Cardiac septum (tissue), 1 donor: ENCODE measurements around the gene ANKRD11. TPM values are rescaled to one million over a fixed set of nuclear protein-coding genes. Genes with fewer than 3 reads are reported as not detected.
"Not testable (repeated sequence)": the region's sequence is repeated elsewhere in the genome, so short reads cannot be mapped to it uniquely, and the experiment has no call there.

Experiments
- DNase-seq: peaks from one replicate; pipeline ENCODE4 v3.0.0-alpha.2; 2020; ENCODE audit warnings: low spot score
- intact Hi-C: fragments of 100-400 bp; cut with DNase I; formaldehyde crosslinking; loops from one replicate; pipeline ENCODE4 v1.14.0; 2022
- total RNA-seq: library from RNA; stranded (reverse); fragmentation: NEBNext Ultra II Directional; extraction: Animal tissue kit (Norgen Biotek cat#: 25700); gene quantifications from one replicate; pipeline ENCODE4 v1.2.1, GENCODE V29; 2021
- donor health status: DM: no; HTN: no; CAD: no.

ANKRD11 gene
- total RNA-seq, 1 donor from 2014 or later, result 77.9 TPM

DNA sequence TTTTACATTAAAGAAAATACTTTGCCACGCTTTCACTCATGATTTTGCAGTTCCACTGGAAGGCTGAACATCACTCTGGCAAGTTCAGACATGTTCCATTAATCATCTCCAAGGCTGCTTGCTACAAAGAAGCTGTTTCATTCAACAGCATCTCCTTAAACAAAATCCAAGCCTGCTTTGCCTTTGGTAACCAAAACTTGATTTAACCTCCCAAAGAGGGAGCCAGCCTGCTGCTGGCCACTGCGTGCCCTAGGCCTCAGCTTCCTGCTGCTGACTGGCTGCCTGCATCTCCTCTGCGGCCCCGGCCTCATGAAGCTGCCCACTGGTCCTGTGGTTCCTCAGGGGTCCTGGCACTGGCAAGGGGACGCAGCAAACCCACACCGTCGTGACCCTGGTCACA, 31.8 kb downstream of the ANKRD11 start:
- intact Hi-C loops, result no loop called here
- DNase-seq, result no peak

DNA sequence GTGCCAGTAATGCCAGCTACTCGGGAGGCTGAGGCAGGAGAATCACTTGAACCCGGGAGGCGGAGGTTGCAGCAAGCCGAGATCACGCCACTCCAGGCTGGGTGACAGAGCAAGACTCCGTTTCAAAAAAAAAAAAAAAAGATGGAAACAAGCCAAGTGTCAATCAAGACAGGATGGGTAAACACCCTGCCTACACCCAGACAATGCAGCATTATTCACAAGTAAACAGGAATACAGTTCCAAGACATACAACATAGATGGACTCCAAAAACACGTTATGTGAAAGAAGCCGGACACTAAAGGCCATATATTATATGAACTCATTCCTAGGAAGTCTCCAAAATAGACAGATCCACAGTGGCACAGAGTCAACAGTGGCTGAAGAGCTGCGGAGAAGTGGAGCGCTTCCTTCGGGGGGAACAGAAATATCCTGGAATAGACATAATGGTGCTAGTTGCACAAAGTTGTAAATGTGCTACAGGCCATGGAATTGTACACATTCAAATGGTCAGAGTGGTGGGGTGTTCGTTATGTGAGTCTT, 33.9 kb downstream of the ANKRD11 start:
- intact Hi-C loops, result no loop called here
- DNase-seq, result no peak

DNA sequence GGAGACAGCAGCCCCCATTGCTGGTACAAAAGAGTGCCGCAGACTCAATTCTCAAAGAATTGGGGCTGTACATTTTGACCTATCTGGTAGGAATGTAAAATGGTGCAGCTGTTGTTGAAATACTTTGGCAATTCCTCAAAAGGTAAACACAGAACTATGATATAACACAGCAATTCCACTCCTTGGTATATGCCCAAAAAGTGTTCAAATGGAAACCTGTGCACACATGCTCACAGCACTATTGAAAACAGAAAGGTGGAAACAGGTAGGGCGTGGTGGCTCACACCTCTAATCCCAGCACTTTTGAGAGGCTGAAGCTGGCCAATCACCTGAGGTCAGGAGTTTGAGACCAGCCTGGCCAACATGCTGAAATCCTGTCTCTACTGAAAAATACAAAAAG, 34.7 kb downstream of the ANKRD11 start:
- no peak for DNase-seq
- intact Hi-C loops, result no loop called here

DNA sequence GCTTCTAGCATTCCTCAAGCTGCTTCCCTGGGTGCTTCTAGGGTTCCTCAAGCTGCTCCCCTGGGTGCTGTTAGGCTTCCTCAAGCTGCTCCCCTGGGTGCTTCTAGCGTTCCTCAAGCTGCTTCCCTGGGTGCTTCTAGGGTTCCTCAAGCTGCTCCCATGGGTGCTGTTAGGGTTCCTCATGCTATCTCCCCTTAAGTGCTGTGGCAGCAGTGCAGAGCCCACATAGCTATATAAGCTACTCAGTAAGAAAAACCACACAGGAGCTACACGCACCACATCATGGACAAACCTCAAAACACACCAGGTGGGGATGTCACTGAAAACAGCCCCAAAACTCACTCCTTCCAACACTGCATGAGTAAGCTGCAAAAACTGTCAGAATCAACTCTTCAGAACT, 35.2 kb downstream of the ANKRD11 start:
- intact Hi-C loops, result no loop called here
- DNase-seq, result no peak

DNA sequence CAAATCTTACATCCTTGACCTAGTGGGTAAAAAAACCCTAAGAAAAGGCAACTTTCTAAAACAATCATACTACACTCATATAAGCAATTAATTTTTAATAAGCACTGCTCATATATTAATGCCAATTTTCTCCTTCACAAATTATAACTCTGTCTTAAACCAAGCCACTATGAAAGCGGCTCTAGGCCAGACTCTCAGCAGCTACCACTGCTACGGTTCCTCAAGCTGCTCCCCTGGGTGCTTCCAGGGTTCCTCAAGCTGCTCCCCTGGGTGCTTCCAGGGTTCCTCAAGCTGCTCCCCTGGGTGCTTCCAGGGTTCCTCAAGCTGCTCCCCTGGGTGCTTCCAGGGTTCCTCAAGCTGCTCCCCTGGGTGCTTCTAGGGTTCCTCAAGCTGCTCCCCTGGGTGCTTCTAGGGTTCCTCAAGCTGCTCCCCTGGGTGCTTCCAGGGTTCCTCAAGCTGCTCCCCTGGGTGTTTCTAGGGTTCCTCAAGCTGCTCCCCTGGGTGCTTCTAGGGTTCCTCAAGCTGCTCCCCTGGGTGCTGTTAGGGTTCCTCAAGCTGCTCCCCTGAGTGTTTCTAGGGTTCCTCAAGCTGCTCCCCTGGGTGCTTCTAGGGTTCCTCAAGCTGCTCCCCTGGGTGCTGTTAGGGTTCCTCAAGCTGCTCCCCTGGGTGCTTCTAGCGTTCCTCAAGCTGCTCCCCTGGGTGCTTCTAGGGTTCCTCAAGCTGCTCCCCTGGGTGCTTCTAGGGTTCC, 35.8 kb downstream of the ANKRD11 start:
- intact Hi-C loops, DNase-seq: not testable (repeated sequence)

DNA sequence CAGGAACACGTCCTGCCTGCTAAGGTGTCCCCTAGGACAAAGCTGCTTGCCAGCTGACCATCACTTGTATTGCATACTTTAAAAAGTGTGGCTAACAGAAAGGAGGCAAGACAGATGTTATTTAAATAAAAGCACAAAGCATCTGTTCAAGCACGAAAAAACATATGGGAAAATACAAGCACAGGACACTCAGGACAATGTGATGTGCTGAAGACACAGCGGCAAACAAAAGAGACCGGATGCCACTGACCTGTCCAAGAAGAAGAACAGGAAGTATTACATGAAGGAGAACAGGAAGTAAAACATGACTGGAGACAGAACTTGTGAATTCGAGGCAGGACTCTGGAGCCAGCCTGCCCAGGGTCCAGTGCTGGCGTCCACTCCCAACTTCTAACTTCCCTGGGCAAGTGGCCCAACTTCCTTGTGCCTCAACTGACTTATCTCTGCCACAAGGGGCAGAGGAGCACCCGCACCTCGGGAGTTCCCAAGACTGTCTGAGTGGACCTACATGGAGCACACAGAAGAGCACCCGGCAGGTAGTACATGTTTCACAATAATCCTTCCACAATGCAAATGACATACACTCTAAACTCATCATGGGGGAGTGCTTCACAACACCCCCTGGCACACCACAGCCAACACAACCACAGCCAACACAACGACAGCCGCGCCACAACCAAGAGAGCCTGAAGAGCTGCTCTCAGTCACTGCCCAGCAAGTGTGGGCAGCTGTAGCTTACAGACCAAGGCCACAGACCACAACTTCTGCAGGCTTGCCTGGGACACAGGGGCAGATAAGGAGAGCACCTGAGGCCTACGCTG, 36.6 kb downstream of the ANKRD11 start:
- intact Hi-C loops, result no loop called here
- no peak for DNase-seq

DNA sequence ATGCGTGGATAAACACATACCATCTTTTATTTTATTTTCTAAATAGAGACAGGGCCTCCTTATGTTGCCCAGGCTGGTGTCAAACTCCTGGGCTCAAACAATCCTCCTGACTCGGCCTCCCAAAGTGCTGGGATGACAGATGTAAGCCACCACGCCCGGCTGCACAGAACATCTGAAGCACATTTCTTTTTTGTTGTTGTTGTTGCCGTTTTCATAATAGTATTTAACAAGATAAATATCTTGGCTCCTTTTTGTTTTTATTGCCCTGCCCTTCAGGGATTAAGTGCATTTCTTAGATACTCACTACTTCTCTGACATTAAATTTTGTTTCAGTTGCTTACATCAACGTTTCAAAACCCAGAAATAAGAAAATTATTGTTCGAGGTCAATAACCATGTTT, 37.4 kb downstream of the ANKRD11 start:
- DNase-seq, result no peak
- intact Hi-C loops, result no loop called here

DNA sequence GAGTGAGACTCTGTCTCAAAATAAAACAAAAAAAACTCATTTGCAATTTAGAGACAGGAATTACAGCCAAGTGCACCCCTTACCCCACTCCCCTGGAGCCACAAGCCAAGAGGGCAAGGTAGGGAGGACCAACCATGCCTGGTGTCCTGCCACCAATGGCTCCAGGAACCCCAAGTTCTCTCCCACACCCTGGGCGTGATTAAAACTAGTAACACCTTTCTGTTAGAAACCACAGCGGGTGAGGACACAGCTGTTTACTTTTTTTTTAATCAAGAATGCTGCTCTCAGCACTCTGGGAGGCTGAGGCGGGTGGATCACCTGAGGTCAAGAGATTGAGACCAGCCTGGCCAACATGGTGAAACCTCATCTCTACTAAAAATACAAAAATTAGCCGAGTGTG, 38.1 kb downstream of the ANKRD11 start:
- intact Hi-C loops, result no loop called here
- no peak for DNase-seq

DNA sequence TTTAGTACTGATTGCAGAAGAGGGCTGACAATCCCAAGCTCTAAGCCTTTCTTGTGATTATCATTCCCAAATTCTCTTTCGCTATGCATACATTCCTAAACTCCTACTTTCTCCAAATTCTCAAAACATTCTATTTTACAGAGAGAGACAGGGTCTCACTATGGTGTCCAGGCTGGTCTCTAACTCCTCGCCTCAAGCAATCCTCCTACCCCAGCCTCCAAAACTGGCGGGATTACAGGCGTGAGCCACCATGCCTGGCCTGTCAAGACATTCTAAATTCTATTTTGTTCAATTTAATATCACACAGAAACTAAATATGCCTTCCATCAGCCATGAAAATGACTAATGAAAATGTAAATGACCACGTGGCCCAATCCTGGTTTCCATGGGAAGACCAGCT, 39.8 kb downstream of the ANKRD11 start:
- no peak for DNase-seq
- intact Hi-C loops, result no loop called here

DNA sequence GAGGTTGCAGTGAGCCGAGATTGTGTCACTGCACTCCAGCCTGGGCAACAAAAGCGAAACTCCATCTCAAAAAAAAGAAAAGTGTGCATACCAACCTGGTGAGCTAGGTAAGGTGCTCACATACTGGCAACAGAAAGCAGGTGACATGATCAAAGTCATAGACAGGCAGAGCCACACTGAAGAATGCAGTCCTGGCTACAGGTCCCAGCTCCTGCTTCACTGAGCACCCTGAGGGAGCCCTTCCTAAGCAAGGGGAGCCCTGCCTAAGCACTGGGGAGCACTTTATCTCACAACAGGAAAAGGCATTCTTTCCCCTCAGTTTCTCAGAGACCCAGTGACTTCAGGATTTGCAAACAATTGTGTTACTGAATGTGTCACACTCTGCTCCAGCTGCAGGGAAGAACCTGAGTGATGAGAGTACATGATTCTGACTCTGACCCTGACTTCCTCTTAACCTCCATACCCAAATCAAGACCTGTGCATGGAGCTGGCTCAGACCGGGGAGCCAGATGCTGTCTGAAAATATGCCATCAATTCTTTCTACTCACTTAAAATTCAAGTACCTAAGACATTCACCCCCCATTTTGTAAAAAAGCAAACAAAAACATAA, 40.5 kb downstream of the ANKRD11 start:
- intact Hi-C loops, result loop anchor here (5.0 kb wide), 1 partner anchor 37 kb away; no protein-coding TSS in a partner anchor
- DNase-seq, result no peak

DNA sequence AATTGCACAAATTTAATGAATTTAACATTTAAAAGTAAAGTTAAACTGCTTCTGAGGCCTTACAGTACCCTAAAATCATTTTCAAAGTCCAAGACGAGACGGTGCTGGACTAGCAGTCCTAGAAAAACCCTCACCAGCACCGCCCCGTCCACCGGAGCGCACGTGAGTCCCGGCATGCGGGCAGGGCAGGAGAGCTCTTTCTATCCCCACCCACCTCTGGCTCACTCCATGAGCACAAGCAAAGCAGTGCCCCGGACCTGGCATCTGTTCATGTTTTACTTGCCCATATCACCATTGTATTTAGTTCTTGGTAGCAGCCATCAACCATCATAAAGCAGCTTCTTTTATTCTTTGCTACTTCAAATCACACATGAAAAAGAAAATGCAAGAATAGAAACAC, 41.7 kb downstream of the ANKRD11 start:
- intact Hi-C loops, result loop anchor here (5.0 kb wide), 1 partner anchor 39 kb away; no protein-coding TSS in a partner anchor
- no peak for DNase-seq

DNA sequence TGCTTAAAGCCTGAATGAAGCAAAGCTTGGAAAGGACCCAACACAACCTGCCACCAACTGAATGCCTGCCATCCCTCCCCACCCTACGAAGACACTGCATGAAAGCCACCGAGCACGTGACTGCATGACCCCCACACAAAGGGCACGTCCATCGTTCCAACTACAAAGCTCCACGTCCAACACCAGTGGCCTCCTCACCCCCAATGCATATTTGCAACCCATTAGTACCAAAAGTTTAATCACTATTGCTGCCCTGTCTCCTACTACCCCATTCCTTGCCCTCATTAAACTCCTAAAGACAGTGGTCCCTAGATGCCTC, 43.4 kb downstream of the ANKRD11 start:
- intact Hi-C loops, result loop anchor here (5.0 kb wide), 1 partner anchor 40 kb away; no protein-coding TSS in a partner anchor

DNA sequence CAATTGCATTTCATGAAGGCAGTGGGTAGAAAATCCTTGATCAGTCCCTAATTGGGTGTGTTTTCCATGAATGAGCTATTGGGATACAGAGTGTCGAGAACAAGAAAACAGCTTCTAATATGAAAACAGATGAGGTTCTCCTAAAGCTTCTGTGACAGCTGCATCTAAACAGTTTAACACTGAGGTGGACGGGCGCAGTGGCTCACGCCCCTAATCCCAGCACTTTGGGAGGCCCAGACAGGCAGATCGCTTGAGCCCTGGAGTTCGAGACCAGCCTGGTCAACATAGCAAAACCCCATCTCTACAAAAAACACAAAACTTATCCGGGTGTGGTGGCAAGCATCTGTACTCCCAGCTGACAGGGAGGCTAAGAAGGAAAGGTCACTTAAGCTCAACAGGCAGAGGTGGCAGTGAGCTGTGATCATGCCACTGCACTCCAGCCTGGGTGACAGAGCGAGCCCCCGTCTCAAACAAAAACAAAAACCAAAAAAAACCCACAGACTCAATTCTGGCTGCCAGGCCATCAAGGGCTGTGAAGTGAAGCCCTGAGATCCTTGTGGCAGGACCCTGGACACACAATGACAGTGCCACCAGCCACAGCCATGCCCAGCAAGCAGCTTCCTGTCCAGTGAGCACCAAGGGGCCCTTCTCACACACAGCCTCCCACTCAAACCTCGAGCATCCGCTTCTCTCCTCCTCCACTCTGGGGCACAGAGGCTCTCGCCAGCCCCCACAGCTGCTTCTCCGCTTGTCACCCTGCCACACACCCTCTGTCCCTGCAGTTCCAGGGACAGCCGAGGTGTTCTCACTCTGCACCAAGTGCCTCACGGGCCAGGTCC, 44.0 kb downstream of the ANKRD11 start:
- intact Hi-C loops, result loop anchor here (5.0 kb wide), 1 partner anchor 41 kb away; no protein-coding TSS in a partner anchor
- DNase-seq, result no peak

More for the DNA sequence above, 43.4 kb downstream of the ANKRD11 start:
- DNase-seq, result no peak

DNA sequence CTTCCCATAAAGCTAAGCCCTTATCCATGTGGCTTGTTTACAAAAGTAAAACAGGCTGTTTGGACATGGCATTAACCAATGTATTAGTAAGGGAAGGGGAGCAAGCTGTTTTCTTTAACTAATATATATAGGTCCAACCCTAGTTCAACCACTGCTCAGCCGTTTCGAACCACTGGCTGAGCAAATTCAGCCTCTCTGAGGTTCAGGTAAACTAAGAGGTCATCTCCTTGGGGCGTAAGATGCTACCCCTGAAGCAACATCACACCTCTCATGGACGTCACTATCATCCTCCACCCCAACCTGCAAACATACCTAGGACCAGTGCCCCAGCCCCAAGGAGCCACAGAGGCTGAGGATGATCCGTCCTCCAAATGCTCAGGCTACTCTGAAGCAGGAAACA, 45.2 kb downstream of the ANKRD11 start:
- DNase-seq, result no peak
- intact Hi-C loops, result loop anchor here (5.0 kb wide), 1 partner anchor 42 kb away; no protein-coding TSS in a partner anchor

DNA sequence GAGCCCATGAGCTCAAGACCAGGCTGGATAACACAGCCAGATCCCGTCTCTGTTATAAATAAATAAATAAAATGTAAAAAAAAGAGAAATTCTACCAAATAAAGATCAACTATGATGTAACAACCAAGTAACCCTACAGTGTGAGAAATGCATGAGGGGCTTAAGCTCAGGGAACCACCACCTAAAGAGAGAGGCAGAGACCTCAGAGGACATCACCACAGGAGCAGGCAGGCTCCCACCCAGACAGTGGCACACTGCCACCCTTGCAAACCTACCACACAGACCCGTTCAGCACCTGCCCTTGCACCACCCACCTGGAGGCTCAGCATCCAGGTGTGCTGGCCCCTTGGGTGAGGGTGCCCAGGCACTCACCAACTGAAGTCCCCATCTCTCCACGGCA, 45.6 kb downstream of the ANKRD11 start:
- intact Hi-C loops, result loop anchor here (5.0 kb wide), 1 partner anchor 43 kb away; no protein-coding TSS in a partner anchor
- DNase-seq, result no peak

DNA sequence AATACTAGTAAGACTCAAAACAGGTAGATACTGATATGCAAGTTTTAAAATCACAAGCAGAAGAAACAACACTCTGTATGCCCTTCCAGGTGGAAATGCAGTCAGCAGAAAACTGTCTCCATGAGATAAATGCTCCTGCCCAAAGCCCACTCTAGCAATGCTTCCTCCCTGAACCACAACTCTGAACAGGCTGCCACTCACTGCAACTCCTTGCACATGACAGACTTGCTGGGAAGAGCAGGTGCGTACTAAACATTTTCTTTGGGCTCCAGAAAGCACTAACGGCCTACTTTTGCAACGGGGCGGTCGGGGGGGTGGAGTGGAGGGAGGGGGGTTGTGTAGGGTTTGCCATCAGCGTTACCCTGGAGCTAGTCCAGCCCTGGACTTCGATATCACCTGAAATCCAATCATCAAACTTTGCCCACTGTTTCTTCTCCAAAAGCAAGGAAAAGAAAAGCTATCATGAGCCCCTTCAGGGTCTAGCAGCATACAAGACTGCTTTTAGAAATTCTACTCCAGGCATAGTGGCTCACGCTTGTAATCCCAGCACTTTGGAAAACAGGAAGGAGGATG, 46.1 kb downstream of the ANKRD11 start:
- no peak for DNase-seq
- intact Hi-C loops, result no loop called here

DNA sequence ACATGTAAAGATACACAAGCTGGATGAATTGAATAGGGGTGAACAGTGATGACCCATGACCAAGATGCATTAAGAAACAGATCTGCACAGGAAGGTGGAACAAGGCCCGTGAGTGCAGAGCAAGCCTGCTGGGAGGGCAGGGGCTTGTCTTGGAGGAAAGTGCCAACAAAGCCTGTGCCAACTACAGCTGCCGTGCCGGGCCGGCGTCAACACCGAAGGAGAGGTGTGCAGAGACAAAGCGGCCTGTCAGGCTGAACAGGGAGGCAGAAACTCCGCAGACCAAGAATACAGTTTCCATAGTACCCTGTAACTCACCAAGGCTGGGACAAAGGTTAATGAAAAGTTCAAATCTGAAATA, 46.7 kb downstream of the ANKRD11 start:
- intact Hi-C loops, result no loop called here

DNA sequence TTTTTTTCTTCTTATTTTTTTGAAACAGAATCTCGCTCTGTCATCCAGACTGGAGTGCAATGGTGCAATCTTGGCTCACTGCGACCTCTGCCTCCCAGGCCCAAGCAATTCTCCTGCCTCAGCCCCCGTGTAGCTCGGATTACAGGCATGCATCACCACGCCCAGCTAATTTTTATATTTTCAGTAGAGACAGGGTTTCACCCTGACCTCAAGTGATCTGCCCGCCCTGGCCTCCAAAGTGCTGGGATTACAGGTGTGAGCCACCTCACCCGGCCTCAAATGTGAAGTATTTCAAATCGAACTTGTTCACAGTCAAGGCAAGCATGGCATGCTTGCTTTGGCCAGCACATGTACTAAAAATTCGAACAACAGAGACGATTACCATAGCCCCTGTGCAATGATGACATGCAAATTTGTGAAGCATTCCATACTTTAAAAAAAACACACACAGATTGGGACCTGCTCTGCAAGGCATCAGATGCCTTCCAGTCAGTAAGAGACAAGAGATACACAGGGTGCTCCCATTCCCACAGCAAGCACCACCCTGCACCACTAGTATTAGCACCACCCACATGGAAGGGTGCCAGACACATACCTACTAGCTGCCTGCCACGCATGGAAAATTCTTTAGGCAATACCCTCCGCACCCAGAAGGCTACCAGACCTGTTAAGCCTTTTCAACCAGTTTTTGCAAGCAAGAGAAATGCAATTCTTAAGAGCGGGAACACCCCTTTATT, 47.2 kb downstream of the ANKRD11 start:
- no peak for DNase-seq
- intact Hi-C loops, result no loop called here

More for the DNA sequence above, 46.7 kb downstream of the ANKRD11 start:
- no peak for DNase-seq
